GM19324 (cell line): ENCODE measurements around the gene ZNF532.

ENCODE experiments used
- ATAC-seq: cut with Tn5 transposase; IDR thresholded peaks from one replicate; pipeline ENCODE4 v1.9.1; 2021; ENCODE audit warnings: mild to moderate bottlenecking, moderate library complexity; ENCODE audit not compliant: unreplicated experiment, low FRiP score

ZNF532 gene

DNA sequence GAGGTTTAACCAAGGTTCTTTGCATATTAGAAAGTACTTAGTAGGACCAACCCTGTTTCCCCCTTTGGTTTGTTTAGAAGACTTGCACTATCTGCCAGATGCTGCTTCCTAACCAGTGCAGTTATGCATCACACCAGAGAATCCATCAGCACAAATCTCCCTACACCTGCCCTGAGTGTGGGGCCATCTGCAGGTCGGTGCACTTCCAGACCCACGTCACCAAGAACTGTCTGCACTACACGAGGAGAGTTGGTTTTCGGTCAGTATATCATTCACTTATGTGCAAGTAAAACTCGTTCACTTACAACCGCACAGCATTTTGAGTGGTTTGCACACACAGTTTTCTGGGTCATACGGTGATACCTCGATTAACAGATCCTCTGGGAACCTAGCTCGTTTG, 69.7 kb downstream of the ZNF532 start:
- no peak for ATAC-seq

DNA sequence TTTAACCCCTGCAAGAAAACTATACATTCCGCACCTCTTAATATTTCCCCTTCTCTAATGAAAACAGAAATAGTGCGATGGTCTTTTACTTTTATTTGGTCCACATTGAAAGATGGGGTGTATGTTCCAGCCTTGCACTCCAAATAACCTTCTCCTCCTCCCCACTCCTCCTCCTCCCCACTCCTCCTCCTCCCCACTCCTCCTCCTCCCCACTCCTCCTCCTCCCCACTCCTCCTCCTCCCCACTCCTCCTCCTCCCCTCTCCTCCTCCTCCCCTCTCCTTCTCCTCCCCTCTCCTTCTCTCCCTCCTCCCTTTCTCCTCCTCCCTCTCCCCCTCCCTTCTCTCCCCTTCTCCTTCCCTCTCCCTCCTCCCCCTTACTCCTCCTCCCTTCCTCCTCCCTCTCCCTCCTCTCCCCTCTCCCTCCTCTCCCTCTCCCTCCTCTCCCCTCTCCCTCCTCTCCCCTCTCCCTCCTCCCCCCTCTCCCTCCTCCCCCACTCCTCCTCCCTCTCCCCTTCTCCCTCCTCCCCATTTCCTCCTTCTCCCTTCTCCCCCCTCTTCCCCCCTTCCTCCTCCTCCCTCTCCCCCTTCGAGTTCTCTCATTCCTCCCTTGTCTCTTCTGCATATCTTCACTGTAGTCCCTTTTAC, 70.4 kb downstream of the ZNF532 start:
- no peak for ATAC-seq

DNA sequence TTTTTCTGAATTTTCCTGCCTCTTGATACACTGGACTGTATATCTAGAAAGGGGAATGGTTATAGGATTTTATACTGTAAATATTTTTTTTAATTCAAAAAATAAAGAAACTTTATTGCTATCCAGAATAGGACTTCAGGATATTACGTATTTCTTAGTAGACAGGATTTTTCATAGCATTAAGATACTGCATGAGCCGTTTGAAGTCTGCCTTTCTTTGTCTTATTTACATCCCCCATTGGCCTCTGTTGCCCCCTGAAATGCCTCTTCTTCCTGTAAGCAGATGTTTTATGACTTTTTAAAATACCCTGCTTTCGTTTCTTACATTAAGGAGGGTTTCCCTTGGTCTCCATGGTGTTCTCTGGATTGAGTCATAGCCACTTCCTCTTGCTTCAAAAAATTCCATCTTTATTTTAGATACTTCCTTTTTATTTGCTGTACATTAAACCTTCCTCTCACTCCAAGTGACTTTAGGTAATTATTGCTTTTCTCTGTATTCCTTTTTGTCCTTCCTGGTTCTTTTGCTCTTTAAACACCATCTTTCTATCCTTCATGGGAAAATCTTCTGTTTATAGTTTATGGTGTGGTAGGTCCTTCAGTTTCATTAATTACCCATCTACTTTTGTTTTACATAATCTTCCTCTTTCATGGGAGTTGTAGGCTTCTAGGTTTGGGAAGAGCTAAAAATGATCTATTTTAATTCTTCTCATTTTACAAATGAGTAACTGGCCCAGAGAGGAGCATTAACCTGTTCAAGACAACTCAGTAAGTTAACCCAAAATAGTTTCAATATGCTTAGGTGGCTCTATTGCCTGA, 72.6 kb downstream of the ZNF532 start:
- no peak for ATAC-seq

DNA sequence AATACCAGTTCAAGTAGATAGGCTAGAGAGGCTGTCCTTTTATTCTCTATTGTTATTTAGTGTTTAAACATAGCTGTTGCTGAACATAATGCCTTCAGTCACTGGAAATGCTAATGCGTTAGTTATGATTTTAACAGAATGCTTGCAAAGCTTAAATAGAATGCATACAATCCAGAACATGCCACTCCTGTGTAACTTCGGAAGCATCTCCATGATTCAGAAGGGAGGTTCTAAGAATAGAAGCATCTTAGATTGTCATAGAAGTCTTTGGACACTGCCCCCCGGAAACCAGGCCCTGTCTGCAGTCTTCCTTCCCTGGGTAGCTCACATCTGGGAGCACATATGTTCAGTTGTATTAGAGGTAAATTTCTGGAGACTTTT, 73.2 kb downstream of the ZNF532 start:
- no peak for ATAC-seq

DNA sequence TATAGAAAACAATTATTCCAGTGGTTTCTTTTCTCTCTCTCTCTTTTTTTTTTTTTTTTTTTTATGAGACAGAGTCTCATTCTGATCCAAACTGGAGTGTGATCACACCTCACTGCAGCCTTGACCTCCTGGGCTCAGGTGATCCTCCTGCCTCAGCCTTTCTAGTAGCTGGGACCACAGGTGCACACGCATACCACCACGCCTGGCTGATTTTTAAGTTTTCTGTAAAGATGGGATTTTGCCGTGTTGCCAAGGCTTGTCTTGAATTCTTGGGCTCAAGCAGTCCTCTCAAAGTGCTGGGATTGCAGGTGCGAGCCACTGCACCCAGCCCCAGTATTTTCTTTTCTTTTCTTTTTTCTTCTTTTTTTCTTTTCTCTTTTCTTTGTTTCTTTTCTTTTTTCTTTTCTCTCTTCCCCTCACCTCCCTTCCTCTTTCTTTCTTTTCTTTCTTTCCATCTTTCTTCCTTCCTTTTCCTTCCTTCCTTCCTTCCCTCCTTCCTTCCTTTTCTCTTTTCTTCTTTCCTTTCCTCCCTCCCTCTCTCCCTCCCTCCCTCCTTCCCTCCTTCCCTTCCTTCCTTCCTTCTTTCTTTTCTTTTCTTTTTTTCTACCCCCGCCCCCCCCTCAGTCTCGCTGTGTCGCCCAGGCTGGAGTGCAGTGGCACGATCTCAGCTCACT, 76.9 kb downstream of the ZNF532 start:
- ATAC-seq = no peak

DNA sequence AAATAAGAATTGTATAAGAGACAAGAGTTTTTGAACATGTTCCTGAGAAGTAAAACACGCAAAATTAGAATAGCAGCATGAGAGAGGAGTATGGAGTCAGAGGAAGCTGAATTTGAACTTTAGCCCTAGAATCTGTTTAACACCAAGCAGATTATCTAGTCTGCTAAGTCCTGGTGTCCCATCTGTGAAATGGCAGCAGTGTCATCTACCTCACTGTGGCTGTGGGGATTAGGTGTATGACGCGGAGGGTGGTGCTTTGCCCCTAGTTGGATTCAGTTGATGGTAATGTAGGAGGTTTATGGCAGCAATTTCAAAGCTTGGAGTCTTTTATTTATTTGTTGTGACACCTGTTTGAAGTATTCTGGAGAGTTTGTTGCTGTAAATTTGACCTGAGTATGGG, 79.2 kb downstream of the ZNF532 start:
- no peak for ATAC-seq

DNA sequence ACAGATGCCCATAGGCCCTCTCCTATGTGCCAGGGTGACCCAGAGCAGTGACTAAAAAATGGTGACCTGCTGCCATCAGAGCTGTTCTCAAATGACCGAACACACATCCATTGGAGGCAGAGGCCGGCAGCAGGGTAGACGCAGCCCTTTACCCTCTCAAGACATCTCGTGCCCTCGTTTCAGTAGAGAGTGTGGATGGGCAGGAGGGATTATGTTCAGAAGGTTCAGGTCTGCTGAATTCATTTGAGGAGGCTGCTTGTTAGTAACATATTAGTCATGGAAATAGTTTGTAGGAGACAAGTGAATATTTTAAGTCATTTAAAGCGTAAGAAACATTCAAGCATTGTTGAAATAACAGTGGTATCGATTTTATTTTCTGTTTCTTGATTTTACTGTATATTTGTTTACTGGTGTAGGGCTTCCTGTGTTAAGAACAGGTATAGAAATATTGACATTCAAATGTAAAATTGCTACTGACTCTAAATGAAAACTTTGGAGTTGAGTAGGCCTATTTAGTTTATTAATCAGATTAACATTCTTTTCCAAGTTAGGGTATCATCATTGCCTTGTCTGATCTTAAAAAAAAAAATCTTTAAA, 82.6 kb downstream of the ZNF532 start:
- peak; percentile 31 for ATAC-seq

DNA sequence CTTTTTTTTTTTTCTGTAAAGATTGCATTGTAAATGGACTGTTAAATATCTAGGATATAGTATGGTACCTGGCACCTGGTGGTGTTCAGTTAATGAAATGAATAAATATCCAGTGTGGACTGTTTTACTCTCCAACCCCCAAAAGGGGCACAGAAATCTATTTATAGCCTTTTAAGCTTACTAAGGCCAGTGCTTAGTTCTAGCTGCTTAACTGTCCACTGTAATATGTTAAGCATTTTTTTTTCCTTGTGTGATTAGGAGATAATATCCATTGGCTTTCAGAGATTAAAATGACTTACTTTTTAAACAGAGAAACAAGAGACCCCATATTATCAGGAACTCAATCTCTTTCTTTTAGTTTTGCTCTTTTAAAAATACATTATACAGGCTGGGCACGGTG, 84.4 kb downstream of the ZNF532 start:
- ATAC-seq = no peak

DNA sequence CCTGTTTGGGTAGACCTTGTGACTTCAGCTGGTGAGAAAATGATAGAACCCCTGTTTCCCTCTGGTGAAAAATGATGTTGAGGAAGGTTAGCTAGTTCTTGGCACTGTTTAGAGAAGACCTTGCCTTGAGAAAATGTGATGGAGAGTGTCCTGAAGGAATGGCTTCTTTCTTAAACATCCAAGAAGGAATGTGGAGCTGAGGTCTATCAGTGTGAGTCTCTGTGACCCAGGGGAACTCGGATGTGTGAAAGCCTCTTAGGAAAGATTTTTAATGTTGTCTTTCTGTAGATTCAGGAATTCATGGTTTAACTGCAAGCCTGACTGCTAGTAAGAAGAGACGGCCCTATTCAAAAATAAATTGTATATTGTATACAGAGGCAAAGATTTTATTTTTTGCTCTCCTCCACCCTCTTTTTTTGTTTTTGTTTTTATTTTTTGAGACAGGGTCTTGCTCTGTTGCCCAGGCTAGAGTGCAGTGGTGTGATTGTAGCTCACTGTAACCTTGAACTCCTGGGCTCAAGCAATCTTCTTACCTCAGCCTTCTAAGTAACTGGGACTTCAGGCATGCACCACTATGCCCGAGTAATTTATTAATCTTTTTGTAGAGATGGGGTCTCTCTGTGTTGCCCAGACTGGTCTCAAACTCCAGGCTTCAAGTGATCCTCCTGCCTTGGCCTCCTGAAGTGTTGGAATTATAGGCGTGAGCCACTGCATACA, 87.5 kb downstream of the ZNF532 start:
- no peak for ATAC-seq

DNA sequence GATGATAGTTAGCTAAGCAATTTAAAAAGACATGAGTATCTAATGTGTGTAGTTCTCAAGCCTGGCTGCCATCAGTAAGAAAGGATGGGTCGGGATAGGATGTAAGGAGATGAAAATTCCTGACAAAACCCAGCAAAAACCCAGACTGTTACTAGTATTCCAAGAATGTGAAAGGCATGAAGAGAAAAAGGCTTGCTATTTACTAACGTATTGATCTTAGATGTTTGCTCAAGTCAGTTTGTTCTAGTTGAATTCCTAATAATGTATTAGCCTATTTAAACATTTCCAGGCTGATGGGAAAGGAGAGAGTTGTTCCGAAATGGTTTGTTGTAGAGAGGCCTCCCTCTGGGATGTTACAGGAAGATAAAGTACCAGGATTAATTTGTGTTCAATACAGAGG, 88.2 kb downstream of the ZNF532 start:
- ATAC-seq = no peak

DNA sequence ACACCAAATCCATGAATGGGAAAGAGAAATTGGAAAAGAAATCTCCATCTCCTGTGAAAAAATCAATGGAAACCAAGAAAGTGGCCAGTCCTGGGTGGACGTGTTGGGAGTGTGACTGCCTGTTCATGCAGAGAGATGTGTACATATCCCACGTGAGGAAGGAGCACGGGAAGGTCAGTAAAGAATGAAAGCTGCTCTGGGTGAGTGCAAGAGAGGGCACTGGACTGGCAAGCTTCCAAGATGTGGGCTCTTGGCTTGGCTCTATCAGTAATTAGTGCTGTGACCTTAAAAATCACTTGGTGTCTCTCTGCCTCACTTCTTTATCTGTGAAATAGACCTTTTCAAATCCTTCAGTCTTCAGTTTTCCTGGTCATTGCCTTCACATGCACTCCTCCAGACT, 89.0 kb downstream of the ZNF532 start:
- no peak for ATAC-seq

DNA sequence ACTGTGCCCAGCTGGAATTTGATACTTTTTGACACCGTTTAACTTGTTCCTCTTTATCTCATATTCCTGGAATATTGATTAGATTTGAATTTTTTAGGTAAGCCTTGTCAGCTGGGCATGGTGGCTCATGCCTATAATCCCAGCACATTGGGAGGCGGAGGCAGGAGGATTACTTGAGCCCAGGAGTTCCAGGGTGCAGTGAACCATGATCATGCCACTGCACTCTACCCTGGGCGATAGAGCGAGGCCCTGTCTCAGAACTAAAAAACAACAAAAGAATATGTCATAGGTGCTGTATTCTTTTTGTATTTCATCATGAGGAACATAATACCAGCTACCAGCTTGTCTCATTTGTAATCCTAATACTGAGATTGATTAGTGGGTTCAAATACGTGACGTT, 90.3 kb downstream of the ZNF532 start:
- no peak for ATAC-seq

DNA sequence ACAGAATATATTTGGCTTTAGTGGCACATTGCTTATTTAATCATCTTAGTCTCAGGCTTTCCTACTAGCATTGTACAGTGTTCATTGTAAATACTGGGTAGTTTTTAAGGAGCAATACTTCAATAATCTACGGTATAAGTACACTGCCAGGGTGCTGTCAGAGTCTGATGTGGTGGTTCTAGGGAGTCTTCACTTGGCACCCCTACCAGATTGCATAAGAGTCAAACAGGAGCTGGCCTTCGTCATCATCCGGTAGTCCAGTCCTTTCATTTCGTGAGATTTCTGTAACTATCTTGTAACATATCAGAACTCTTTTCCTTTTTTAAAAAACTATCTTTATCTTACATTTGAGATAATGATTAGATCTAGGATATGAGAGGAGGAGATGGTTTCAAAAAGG, 91.1 kb downstream of the ZNF532 start:
- ATAC-seq = no peak

DNA sequence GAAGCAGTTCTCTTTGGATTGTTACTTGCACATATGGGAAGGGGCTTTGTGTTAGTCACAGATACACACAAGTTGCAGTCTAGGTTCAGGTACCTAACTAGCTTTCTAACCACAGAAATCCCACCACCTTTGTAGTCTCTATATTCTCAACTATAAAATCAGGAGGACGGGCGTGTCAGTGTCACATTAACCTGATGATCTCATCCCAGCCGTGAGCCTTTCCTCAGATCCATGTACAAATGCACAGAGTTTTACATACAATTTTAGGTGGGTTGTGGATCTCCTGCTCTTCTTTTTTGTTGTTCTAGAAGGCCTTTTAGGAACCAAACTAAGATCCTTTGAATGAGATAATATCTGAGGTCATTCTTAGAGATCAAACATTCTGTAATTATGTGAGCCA, 94.0 kb downstream of the ZNF532 start:
- ATAC-seq = no peak

DNA sequence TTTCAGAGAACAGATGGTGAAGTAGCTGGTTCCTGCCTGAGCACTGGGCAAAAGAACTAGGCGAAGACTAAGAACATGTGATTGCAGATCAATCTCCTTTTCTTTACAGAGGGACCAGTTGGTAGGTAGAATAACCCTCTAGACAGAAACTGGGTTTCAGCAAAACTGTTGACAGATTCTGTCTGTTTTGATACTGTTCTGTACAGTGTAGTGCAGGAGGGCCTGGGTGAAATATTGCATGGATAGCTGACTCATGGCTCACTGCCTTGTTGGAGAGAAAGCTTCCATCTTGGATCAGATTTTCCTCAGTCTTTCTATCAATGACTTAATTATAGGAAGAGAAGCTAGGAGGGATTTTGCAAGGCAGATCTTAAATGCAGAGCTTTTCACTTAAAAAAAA, 95.8 kb downstream of the ZNF532 start:
- no peak for ATAC-seq

DNA sequence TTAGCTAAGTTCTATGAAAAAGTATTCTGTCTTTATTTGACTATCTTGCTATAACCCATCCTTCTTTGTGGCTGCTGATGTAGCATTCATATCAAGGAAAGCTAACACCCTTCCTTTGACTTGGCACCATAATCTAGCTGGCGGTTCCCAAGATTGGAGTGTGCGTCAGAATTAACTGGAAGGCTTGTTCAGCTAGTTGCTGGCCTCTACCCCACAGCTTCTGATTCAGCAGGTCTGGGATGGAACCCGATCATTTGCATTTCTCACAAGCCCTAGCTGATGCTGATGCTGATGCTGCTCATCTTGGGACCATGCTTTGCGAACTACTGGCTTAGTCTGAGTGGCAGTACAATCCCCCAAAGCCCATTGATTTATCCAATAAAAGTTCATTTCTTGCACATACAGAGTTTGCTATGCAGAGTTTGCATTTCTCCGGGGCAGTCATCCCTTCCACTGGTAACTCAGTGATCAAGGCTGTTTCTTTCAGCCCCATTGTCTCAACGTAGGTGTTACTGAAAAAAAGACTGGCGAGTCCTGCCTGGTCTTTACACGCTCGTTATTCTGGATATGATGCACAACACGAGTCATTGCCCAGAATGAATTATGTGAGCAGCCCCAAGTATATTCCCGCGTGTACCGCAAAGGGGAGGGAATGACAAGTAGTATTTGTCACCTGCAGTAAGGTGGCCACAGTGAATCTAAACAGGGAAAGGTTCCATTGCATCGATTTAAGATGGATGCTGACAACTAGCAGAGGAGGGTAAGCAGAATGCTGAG, 96.5 kb downstream of the ZNF532 start:
- ATAC-seq = no peak

DNA sequence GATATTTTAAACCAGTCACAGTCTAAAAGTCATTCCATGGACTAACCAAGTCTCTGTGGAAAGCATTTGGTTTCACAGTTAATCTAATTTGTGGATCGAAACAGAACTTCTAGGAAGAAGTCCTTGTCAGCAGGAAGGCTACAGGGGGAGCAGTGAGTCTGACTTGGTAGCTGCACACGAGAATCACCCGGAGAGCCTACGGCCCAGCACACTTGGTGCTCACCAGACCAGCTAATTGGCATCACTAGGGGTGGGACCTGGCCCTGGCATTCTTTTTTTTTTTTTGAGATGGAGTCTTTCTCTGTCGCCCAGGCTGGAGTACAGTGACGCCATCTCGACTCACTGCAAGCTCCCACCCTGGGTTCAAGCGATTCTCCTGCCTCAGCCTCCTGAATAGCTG, 97.7 kb downstream of the ZNF532 start:
- ATAC-seq = no peak

DNA sequence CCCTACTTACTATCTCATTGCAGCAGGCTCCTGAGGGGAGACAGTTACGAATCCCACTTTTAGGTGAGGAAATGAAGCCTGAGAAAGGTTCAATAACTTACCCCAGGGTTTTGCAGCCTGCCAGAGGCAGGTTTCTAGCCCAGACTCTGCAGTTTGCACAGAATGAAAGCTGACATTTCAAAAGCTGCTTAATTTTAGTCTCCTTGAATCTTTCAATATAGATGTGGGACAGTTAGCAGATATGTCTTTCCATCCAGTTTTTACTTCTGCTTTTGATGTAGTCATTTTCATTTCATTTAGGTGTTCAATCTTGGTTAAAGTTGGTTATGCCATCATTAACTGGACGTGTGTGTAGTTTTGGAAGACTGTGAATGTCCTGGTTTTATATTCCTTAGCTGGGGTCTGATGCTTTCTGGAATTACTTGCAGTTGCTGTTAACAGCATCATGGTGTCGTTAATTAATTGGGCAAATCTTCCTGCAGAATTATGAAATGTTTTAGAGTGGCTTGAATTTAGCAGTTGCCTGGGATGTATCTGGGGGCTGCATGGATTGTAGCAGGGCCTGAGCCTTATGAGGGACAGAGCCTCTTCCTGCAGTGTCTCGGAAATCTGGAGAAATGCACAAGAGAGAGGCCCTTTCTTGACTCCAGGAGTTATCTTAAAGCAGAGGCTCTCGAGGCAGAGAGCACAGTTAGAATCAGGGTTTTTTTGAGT, 100.8 kb downstream of the ZNF532 start:
- no peak for ATAC-seq

DNA sequence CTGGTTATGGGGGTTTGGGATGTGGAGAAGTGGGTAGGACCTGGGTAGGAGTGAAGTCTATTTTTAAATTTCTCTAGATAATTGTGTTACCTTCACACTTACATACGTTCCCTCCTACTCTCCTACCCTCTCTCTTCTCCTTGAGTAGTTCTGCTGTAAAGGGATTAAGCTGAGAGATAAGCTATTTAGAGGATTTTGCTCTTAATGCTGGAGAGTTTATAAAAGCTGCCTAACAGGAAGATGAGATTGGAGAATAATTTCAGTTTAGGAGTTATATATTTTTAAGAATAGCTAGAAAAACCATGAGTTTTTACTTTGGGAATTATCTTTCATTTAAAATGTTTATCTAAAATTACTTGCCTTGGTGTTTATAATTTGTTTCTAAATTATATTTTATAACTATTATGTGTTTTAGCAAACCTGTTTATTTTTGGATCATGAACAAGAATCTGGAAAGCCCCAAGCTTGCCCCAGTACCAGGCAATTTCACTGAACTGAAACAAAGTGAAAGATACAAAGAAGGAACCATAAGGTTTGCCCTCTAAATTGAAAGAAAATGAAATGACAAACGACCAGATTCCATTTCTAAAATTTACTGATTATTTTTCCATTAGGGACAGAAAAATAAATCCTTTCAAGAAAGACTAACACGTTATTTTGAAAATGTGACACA, 101.5 kb downstream of the ZNF532 start:
- no peak for ATAC-seq
